Middle frontal gyrus (tissue), 1 donor: ENCODE data around the gene GALC.
"Not testable (repeated sequence)": the region's sequence is repeated elsewhere in the genome, so short reads cannot be mapped to it uniquely, and the experiment has no call there.

Experiments used
- DNase-seq: peaks from one replicate; pipeline ENCODE4 v3.0.0-alpha.2; 2015; ENCODE audit warnings: low spot score; ENCODE audit errors: extremely low spot score

The GALC gene

GRCh38 chr14:87992718-87993628 is at the start of gene GALC:
TSS of gene GALC (minus strand) at chr14:87993182. CDS start at chr14:87993164, 18 bp downstream.
- peak; percentile 89 for DNase-seq

- peak; percentile 14 for DNase-seq
These were observed 47.2 kb upstream of the GALC start for GRCh38 chr14:88040146-88040545.

- DNase-seq: no peak
These were observed 46.2 kb upstream of the GALC start for GRCh38 chr14:88039197-88039596.

- DNase-seq: no peak
These were observed 44.3 kb upstream of the GALC start for GRCh38 chr14:88037325-88037724.

GRCh38 chr14:88036422-88036821 is 43.4 kb upstream of the GALC start:
- no peak for DNase-seq

- no peak for DNase-seq
These were observed 41.1 kb upstream of the GALC start for GRCh38 chr14:88034076-88034475.

GRCh38 chr14:88032373-88032772 is 39.4 kb upstream of the GALC start:
- no peak for DNase-seq

- DNase-seq: no peak
These were observed 37.9 kb upstream of the GALC start for GRCh38 chr14:88030892-88031291.

- DNase-seq: no peak
These were observed 37.1 kb upstream of the GALC start for GRCh38 chr14:88030079-88030478.

- DNase-seq: no peak
These were observed 36.5 kb upstream of the GALC start for GRCh38 chr14:88029500-88029899.

- DNase-seq: no peak
These were observed 33.9 kb upstream of the GALC start for GRCh38 chr14:88026890-88027289.

- no peak for DNase-seq
These were observed 32.3 kb upstream of the GALC start for GRCh38 chr14:88025313-88025712.

- DNase-seq: not testable (repeated sequence)
These were observed 31.5 kb upstream of the GALC start for GRCh38 chr14:88024252-88025086.

- DNase-seq: no peak
These were observed 30.7 kb upstream of the GALC start for GRCh38 chr14:88023658-88024187.

- DNase-seq: no peak
These were observed 24.6 kb upstream of the GALC start for GRCh38 chr14:88017535-88017934.

- DNase-seq: no peak
These were observed 23.8 kb upstream of the GALC start for GRCh38 chr14:88016768-88017167.

- peak; percentile 64 for DNase-seq
These were observed 20.9 kb upstream of the GALC start for GRCh38 chr14:88013750-88014349.

GRCh38 chr14:88012495-88012894 is 19.5 kb upstream of the GALC start:
- no peak for DNase-seq

- DNase-seq: no peak
These were observed 17.3 kb upstream of the GALC start for GRCh38 chr14:88010331-88010730.

- no peak for DNase-seq
These were observed 16.5 kb upstream of the GALC start for GRCh38 chr14:88009486-88009885.

GRCh38 chr14:88008039-88008742 is 15.2 kb upstream of the GALC start:
- DNase-seq: no peak
